GM10266 (cell line): ENCODE data around the gene GPR156.

ENCODE experiments used
- DNase-seq: peaks from one replicate; pipeline ENCODE4 v3.0.0; 2012; ENCODE audit errors: extremely low spot score
- CTCF ChIP-seq: IDR thresholded peaks from 2 replicates; pipeline ENCODE4 v1.5.1; 2012; ENCODE audit warnings: mild to moderate bottlenecking, low read depth; ENCODE audit not compliant: control insufficient read depth, insufficient read depth; ENCODE audit errors: missing control alignments

The GPR156 gene

GRCh38 chr3:120289636-120290035 is 4.6 kb upstream of the GPR156 start:
- DNase-seq: no peak
- no peak for TF ChIP-seq CTCF

- no peak for TF ChIP-seq CTCF
- DNase-seq: no peak
Observed at GRCh38 chr3:120286465-120286864, 1.4 kb upstream of the GPR156 start.

- no peak for TF ChIP-seq CTCF
- no peak for DNase-seq
Observed at GRCh38 chr3:120285508-120285841, 453 bp upstream of the GPR156 start.

GRCh38 chr3:120281261-120281660 is 3.8 kb downstream of the GPR156 start:
- DNase-seq: no peak
- TF ChIP-seq CTCF: no peak

GRCh38 chr3:120280566-120280965 is 4.5 kb downstream of the GPR156 start:
- no peak for TF ChIP-seq CTCF
- DNase-seq: peak; percentile 65

GRCh38 chr3:120280026-120280425 is 5.0 kb downstream of the GPR156 start:
- no peak for TF ChIP-seq CTCF
- DNase-seq: no peak

- TF ChIP-seq CTCF: no peak
- no peak for DNase-seq
Observed at GRCh38 chr3:120276767-120277166, 8.3 kb downstream of the GPR156 start.

- no peak for TF ChIP-seq CTCF
- no peak for DNase-seq
Observed at GRCh38 chr3:120275618-120276017, 9.4 kb downstream of the GPR156 start.
